WTC11 (cell line): ENCODE results near the gene TF. TPM values are rescaled to one million over a fixed set of nuclear protein-coding genes. Genes with fewer than 3 reads are reported as not detected.

ENCODE experiments used
- ATAC-seq: fragments of 200-7000 bp; cut with Tn5 transposase; 2 replicates; pipeline ENCODE4 v1.10.0; 2021; ENCODE audit warnings: mild to moderate bottlenecking, moderate library complexity
- CTCF ChIA-PET: fragments of 300-600 bp; sonication (Branson Sonifier 250); formaldehyde crosslinking; loops from one replicate; lab custom pipeline; 2021; ENCODE audit warnings: antibody characterized with exemption; lab: Charles Lee
- POLR2A ChIA-PET: fragments of 350-600 bp; sonication (Branson Sonifier 250); formaldehyde crosslinking; loops from one replicate; lab custom pipeline; 2021; ENCODE audit warnings: antibody characterized with exemption; lab: Charles Lee
- DNase-seq: peaks from one replicate; pipeline ENCODE4 v3.0.0; 2021; ENCODE audit warnings: low spot score
- H3K27ac Mint-ChIP-seq: 2 replicates; pipeline ENCODE4 v1.8.0; 2021; ENCODE audit warnings: mixed read lengths
- H3K27me3 Mint-ChIP-seq: 2 replicates; pipeline ENCODE4 v1.8.0; 2021; ENCODE audit warnings: low read depth, mild to moderate bottlenecking, moderate library complexity, mixed read lengths
- H3K36me3 Mint-ChIP-seq: 2 replicates; pipeline ENCODE4 v1.8.0; 2021; ENCODE audit warnings: mixed read lengths
- H3K4me1 Mint-ChIP-seq: 2 replicates; pipeline ENCODE4 v1.8.0; 2022; ENCODE audit warnings: mixed read lengths
- H3K4me3 Mint-ChIP-seq: 2 replicates; pipeline ENCODE4 v1.8.0; 2021; ENCODE audit warnings: mild to moderate bottlenecking, moderate library complexity, mixed read lengths
- H3K9me3 Mint-ChIP-seq: 2 replicates; pipeline ENCODE4 v1.8.0; 2021; ENCODE audit warnings: mixed read lengths
- ATF1 ChIP-seq: sonication (generic); formaldehyde crosslinking; IDR thresholded peaks from 2 replicates; pipeline ENCODE4 v1.8.1; 2023; ENCODE audit warnings: mild to moderate bottlenecking, moderate library complexity, missing genetic modification reagents
- EMX1 ChIP-seq: fragments of 250-450 bp; sonication (Bioruptor Pico); IDR thresholded peaks from 2 replicates; pipeline ENCODE4 v1.8.0; 2021; ENCODE audit warnings: mild to moderate bottlenecking
- ETV6 ChIP-seq: sonication (generic); formaldehyde crosslinking; IDR thresholded peaks from 2 replicates; pipeline ENCODE4 v1.8.1; 2022; ENCODE audit warnings: mild to moderate bottlenecking, missing genetic modification reagents
- GRHL2 ChIP-seq: fragments of 250-450 bp; sonication (Bioruptor Pico); IDR thresholded peaks from 2 replicates; pipeline ENCODE4 v1.8.0; 2022; ENCODE audit warnings: mild to moderate bottlenecking, moderate library complexity; ENCODE audit not compliant: insufficient replicate concordance, severe bottlenecking
- MXD4 ChIP-seq: fragments of 250-450 bp; sonication (Bioruptor Pico); IDR thresholded peaks from 2 replicates; pipeline ENCODE4 v1.8.0; 2021; ENCODE audit warnings: mild to moderate bottlenecking, moderate library complexity, borderline replicate concordance
- MYBL2 ChIP-seq: sonication (generic); formaldehyde crosslinking; IDR thresholded peaks from 2 replicates; pipeline ENCODE4 v1.8.1; 2023; ENCODE audit warnings: mild to moderate bottlenecking, moderate library complexity, missing genetic modification reagents
- NFATC4 ChIP-seq: fragments of 250-450 bp; sonication (Bioruptor Pico); IDR thresholded peaks from 2 replicates; pipeline ENCODE4 v1.9.0; 2021; ENCODE audit warnings: mild to moderate bottlenecking
- NFE2L1 ChIP-seq: sonication (generic); formaldehyde crosslinking; IDR thresholded peaks from 2 replicates; pipeline ENCODE4 v1.8.1; 2023; ENCODE audit warnings: missing genetic modification reagents
- TEAD4 ChIP-seq: sonication (generic); formaldehyde crosslinking; IDR thresholded peaks from 2 replicates; pipeline ENCODE4 v1.8.0; 2022; ENCODE audit warnings: mild to moderate bottlenecking, missing genetic modification reagents
- ZNF671 ChIP-seq: fragments of 250-450 bp; sonication (Bioruptor Pico); IDR thresholded peaks from 2 replicates; pipeline ENCODE4 v1.8.0; 2021; ENCODE audit warnings: mild to moderate bottlenecking
- total RNA-seq: library from RNA; stranded (reverse); gene quantifications from 3 replicates; pipeline ENCODE4 v1.2.3, GENCODE V29; 2021
- TF ChIP-seq, protein P1 (sequence below): sonication (generic); formaldehyde crosslinking; IDR thresholded peaks from 2 replicates; pipeline ENCODE4 v1.8.0; 2022; ENCODE audit warnings: mild to moderate bottlenecking, missing genetic modification reagents
- TF ChIP-seq, protein P2 (sequence below): sonication (generic); formaldehyde crosslinking; conservative IDR thresholded peaks from 2 replicates; pipeline ENCODE4 v1.8.1; 2023; ENCODE audit warnings: mild to moderate bottlenecking, low read depth, missing genetic modification reagents, moderate library complexity
- TF ChIP-seq, protein P3 (sequence below): sonication (generic); formaldehyde crosslinking; IDR thresholded peaks from 2 replicates; pipeline ENCODE4 v1.8.0; 2022; ENCODE audit warnings: mild to moderate bottlenecking, missing genetic modification reagents
- TF ChIP-seq, protein P4 (sequence below): sonication (generic); formaldehyde crosslinking; conservative IDR thresholded peaks from 2 replicates; pipeline ENCODE4 v1.8.1; 2022; ENCODE audit warnings: mild to moderate bottlenecking, missing genetic modification reagents
- TF ChIP-seq, protein P5 (sequence below): sonication (generic); formaldehyde crosslinking; IDR thresholded peaks from 2 replicates; pipeline ENCODE4 v1.8.1; 2022; ENCODE audit warnings: low read depth, missing genetic modification reagents, borderline replicate concordance
- TF ChIP-seq, protein P6 (sequence below): sonication (generic); formaldehyde crosslinking; IDR thresholded peaks from 2 replicates; pipeline ENCODE4 v1.8.0; 2023; ENCODE audit warnings: mild to moderate bottlenecking, missing genetic modification reagents
- TF ChIP-seq, protein P7 (sequence below): sonication (generic); formaldehyde crosslinking; IDR thresholded peaks from 2 replicates; pipeline ENCODE4 v1.8.0; 2022; ENCODE audit warnings: missing genetic modification reagents
- TF ChIP-seq, protein P8 (sequence below): sonication (generic); formaldehyde crosslinking; IDR thresholded peaks from 2 replicates; pipeline ENCODE4 v1.8.1; 2023; ENCODE audit warnings: mild to moderate bottlenecking, missing genetic modification reagents
- TF ChIP-seq, protein P9 (sequence below): sonication (generic); formaldehyde crosslinking; IDR thresholded peaks from 2 replicates; pipeline ENCODE4 v1.8.1; 2023; ENCODE audit warnings: mild to moderate bottlenecking, missing genetic modification reagents, moderate library complexity
- TF ChIP-seq, protein P10 (sequence below): sonication (generic); formaldehyde crosslinking; IDR thresholded peaks from 2 replicates; pipeline ENCODE4 v1.8.1; 2022; ENCODE audit warnings: mild to moderate bottlenecking, moderate library complexity, missing genetic modification reagents

The TF gene
- total RNA-seq, 1 experiment from 2014 or later: 9.3 TPM

DNA sequence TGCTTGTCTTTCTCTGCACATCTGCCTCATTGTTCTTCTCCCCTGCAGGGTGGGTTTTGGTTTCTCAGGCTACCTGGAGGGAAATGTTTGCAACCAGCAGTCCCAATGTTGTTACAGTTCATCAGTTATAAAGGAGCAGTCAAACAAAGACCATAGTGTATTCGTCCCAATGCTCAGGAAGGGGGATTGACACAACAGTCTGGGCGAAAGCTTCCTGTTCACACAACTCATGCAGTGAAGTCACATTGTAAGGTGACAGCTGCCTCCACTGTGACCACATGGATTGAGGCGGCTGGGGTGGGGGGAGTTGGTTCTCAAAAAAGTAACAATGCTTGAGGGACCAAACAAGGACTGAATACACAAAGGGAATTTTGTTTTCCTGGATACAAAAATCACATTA, 28.8 kb upstream of the TF start:
- no peak for ATAC-seq
- POLR2A ChIA-PET: no interaction called here
- CTCF ChIA-PET: no interaction called here
- no peak overlapping the region for H3K4me3 Mint-ChIP-seq
- no peak overlapping the region for H3K27ac Mint-ChIP-seq
- peaks cover 1% of the 10 kb centered on the region for H3K36me3 Mint-ChIP-seq
- peaks cover 29% of the 10 kb centered on the region for H3K9me3 Mint-ChIP-seq
- peaks cover 4% of the 10 kb centered on the region for H3K27me3 Mint-ChIP-seq
- H3K4me1 Mint-ChIP-seq: no peaks in the 10 kb centered on the region
- no peak for DNase-seq
- TF ChIP-seq NFATC4 (CRISPR knock-in tag): no peak
- no peak for TF ChIP-seq TEAD4 (CRISPR knock-in tag)
- TF ChIP-seq EMX1 (CRISPR knock-in tag): no peak
- TF ChIP-seq, protein P1, sequence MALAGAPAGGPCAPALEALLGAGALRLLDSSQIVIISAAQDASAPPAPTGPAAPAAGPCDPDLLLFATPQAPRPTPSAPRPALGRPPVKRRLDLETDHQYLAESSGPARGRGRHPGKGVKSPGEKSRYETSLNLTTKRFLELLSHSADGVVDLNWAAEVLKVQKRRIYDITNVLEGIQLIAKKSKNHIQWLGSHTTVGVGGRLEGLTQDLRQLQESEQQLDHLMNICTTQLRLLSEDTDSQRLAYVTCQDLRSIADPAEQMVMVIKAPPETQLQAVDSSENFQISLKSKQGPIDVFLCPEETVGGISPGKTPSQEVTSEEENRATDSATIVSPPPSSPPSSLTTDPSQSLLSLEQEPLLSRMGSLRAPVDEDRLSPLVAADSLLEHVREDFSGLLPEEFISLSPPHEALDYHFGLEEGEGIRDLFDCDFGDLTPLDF: no peak
- TF ChIP-seq, protein P2, sequence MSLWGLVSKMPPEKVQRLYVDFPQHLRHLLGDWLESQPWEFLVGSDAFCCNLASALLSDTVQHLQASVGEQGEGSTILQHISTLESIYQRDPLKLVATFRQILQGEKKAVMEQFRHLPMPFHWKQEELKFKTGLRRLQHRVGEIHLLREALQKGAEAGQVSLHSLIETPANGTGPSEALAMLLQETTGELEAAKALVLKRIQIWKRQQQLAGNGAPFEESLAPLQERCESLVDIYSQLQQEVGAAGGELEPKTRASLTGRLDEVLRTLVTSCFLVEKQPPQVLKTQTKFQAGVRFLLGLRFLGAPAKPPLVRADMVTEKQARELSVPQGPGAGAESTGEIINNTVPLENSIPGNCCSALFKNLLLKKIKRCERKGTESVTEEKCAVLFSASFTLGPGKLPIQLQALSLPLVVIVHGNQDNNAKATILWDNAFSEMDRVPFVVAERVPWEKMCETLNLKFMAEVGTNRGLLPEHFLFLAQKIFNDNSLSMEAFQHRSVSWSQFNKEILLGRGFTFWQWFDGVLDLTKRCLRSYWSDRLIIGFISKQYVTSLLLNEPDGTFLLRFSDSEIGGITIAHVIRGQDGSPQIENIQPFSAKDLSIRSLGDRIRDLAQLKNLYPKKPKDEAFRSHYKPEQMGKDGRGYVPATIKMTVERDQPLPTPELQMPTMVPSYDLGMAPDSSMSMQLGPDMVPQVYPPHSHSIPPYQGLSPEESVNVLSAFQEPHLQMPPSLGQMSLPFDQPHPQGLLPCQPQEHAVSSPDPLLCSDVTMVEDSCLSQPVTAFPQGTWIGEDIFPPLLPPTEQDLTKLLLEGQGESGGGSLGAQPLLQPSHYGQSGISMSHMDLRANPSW: no peak
- TF ChIP-seq, protein P3, sequence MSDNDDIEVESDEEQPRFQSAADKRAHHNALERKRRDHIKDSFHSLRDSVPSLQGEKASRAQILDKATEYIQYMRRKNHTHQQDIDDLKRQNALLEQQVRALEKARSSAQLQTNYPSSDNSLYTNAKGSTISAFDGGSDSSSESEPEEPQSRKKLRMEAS (CRISPR knock-in tag): no peak
- TF ChIP-seq, protein P4, sequence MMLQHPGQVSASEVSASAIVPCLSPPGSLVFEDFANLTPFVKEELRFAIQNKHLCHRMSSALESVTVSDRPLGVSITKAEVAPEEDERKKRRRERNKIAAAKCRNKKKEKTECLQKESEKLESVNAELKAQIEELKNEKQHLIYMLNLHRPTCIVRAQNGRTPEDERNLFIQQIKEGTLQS: no peak
- TF ChIP-seq GRHL2 (CRISPR knock-in tag): no peak
- TF ChIP-seq ETV6 (CRISPR knock-in tag): no peak

DNA sequence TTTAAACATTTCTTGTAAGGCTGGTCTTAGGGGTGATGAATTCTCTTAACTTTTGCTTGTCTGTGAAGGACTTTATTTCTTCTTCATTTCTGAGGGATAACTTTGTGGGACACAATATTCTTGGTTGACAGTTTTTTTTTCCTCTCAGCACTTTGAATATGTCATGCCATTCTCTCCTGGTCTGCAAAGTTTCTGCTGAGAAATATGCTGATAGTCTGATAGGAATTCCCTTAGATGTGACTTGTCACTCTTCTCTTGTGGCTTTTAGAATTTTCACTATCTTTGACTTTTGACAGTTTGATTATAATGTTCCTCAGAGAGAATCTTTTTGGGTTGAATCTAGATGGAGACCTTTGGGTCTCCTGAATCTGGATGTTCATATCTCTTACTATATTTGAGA, 23.3 kb upstream of the TF start:
- ChIA-PET POLR2A (no interaction called here), CTCF (no interaction called here)
- Mint-ChIP-seq H3K4me1 (no peaks in the 10 kb centered on the region), H3K4me3 (no peak overlapping the region), H3K9me3 (peaks cover 52% of the 10 kb centered on the region), H3K27me3 (peaks cover 15% of the 10 kb centered on the region), H3K27ac (no peak overlapping the region), H3K36me3 (peaks cover 12% of the 10 kb centered on the region)
- ATAC-seq: no peak
- DNase-seq: no peak
- TF ChIP-seq NFE2L1: no peak
- no peak for TF ChIP-seq ATF1 (CRISPR knock-in tag)
- TF ChIP-seq, protein P5, sequence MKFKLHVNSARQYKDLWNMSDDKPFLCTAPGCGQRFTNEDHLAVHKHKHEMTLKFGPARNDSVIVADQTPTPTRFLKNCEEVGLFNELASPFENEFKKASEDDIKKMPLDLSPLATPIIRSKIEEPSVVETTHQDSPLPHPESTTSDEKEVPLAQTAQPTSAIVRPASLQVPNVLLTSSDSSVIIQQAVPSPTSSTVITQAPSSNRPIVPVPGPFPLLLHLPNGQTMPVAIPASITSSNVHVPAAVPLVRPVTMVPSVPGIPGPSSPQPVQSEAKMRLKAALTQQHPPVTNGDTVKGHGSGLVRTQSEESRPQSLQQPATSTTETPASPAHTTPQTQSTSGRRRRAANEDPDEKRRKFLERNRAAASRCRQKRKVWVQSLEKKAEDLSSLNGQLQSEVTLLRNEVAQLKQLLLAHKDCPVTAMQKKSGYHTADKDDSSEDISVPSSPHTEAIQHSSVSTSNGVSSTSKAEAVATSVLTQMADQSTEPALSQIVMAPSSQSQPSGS (CRISPR knock-in tag): no peak
- TF ChIP-seq, protein P6, sequence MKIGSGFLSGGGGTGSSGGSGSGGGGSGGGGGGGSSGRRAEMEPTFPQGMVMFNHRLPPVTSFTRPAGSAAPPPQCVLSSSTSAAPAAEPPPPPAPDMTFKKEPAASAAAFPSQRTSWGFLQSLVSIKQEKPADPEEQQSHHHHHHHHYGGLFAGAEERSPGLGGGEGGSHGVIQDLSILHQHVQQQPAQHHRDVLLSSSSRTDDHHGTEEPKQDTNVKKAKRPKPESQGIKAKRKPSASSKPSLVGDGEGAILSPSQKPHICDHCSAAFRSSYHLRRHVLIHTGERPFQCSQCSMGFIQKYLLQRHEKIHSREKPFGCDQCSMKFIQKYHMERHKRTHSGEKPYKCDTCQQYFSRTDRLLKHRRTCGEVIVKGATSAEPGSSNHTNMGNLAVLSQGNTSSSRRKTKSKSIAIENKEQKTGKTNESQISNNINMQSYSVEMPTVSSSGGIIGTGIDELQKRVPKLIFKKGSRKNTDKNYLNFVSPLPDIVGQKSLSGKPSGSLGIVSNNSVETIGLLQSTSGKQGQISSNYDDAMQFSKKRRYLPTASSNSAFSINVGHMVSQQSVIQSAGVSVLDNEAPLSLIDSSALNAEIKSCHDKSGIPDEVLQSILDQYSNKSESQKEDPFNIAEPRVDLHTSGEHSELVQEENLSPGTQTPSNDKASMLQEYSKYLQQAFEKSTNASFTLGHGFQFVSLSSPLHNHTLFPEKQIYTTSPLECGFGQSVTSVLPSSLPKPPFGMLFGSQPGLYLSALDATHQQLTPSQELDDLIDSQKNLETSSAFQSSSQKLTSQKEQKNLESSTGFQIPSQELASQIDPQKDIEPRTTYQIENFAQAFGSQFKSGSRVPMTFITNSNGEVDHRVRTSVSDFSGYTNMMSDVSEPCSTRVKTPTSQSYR: no peak
- TF ChIP-seq, protein P7, sequence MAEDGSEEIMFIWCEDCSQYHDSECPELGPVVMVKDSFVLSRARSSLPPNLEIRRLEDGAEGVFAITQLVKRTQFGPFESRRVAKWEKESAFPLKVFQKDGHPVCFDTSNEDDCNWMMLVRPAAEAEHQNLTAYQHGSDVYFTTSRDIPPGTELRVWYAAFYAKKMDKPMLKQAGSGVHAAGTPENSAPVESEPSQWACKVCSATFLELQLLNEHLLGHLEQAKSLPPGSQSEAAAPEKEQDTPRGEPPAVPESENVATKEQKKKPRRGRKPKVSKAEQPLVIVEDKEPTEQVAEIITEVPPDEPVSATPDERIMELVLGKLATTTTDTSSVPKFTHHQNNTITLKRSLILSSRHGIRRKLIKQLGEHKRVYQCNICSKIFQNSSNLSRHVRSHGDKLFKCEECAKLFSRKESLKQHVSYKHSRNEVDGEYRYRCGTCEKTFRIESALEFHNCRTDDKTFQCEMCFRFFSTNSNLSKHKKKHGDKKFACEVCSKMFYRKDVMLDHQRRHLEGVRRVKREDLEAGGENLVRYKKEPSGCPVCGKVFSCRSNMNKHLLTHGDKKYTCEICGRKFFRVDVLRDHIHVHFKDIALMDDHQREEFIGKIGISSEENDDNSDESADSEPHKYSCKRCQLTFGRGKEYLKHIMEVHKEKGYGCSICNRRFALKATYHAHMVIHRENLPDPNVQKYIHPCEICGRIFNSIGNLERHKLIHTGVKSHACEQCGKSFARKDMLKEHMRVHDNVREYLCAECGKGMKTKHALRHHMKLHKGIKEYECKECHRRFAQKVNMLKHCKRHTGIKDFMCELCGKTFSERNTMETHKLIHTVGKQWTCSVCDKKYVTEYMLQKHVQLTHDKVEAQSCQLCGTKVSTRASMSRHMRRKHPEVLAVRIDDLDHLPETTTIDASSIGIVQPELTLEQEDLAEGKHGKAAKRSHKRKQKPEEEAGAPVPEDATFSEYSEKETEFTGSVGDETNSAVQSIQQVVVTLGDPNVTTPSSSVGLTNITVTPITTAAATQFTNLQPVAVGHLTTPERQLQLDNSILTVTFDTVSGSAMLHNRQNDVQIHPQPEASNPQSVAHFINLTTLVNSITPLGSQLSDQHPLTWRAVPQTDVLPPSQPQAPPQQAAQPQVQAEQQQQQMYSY (CRISPR knock-in tag): no peak
- TF ChIP-seq, protein P8, sequence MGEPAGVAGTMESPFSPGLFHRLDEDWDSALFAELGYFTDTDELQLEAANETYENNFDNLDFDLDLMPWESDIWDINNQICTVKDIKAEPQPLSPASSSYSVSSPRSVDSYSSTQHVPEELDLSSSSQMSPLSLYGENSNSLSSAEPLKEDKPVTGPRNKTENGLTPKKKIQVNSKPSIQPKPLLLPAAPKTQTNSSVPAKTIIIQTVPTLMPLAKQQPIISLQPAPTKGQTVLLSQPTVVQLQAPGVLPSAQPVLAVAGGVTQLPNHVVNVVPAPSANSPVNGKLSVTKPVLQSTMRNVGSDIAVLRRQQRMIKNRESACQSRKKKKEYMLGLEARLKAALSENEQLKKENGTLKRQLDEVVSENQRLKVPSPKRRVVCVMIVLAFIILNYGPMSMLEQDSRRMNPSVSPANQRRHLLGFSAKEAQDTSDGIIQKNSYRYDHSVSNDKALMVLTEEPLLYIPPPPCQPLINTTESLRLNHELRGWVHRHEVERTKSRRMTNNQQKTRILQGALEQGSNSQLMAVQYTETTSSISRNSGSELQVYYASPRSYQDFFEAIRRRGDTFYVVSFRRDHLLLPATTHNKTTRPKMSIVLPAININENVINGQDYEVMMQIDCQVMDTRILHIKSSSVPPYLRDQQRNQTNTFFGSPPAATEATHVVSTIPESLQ (CRISPR knock-in tag): no peak
- TF ChIP-seq, protein P9, sequence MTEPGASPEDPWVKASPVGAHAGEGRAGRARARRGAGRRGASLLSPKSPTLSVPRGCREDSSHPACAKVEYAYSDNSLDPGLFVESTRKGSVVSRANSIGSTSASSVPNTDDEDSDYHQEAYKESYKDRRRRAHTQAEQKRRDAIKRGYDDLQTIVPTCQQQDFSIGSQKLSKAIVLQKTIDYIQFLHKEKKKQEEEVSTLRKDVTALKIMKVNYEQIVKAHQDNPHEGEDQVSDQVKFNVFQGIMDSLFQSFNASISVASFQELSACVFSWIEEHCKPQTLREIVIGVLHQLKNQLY (CRISPR knock-in tag): no peak
- TF ChIP-seq MXD4 (CRISPR knock-in tag): no peak
- TF ChIP-seq, protein P10, sequence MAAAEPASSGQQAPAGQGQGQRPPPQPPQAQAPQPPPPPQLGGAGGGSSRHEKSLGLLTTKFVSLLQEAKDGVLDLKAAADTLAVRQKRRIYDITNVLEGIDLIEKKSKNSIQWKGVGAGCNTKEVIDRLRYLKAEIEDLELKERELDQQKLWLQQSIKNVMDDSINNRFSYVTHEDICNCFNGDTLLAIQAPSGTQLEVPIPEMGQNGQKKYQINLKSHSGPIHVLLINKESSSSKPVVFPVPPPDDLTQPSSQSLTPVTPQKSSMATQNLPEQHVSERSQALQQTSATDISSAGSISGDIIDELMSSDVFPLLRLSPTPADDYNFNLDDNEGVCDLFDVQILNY: no peak
- TF ChIP-seq MYBL2 (CRISPR knock-in tag): no peak
- TF ChIP-seq ZNF671 (CRISPR knock-in tag): no peak
